Measurements from ENCODE around the gene CKS1B.

The CKS1B gene

GRCh38 chr1:155002464-155003226 is 28.2 kb downstream of the CKS1B start, which contains the start of gene ZBTB7B:
TSS of gene ZBTB7B (plus strand) at chr1:155002802. CDS start at chr1:155014661, 11,859 bp downstream.
- no peak for DNase-seq (ENCODE audit: low spot score)

GRCh38 chr1:155003227-155003765 is 28.8 kb downstream of the CKS1B start:
- DNase-seq (ENCODE audit: low spot score) = no peak

- no peak for DNase-seq (ENCODE audit: low spot score)
These were observed 29.4 kb downstream of the CKS1B start for GRCh38 chr1:155003766-155004351.

GRCh38 chr1:155004352-155005075 is 30.0 kb downstream of the CKS1B start:
- DNase-seq (ENCODE audit: low spot score) = no peak

GRCh38 chr1:155005076-155006011 is 30.9 kb downstream of the CKS1B start:
- no peak for DNase-seq (ENCODE audit: low spot score)

- peak; percentile 47 for DNase-seq (ENCODE audit: low spot score)
These were observed 32.2 kb downstream of the CKS1B start for GRCh38 chr1:155006601-155007101.

GRCh38 chr1:155007251-155007828 is 32.9 kb downstream of the CKS1B start:
- DNase-seq (ENCODE audit: low spot score) = no peak

GRCh38 chr1:155008015-155008941 is 33.8 kb downstream of the CKS1B start:
- DNase-seq (ENCODE audit: low spot score) = no peak

GRCh38 chr1:155009221-155009711 is 34.8 kb downstream of the CKS1B start:
- DNase-seq (ENCODE audit: low spot score) = no peak

GRCh38 chr1:155009742-155010141 is 35.3 kb downstream of the CKS1B start:
- no peak for DNase-seq (ENCODE audit: low spot score)

GRCh38 chr1:155010211-155010918 is 35.9 kb downstream of the CKS1B start:
- DNase-seq (ENCODE audit: low spot score) = no peak

- no peak for DNase-seq (ENCODE audit: low spot score)
These were observed 36.5 kb downstream of the CKS1B start for GRCh38 chr1:155011004-155011416.

- DNase-seq (ENCODE audit: low spot score) = no peak
These were observed 37.0 kb downstream of the CKS1B start for GRCh38 chr1:155011437-155012025.

GRCh38 chr1:155012026-155012546 is 37.6 kb downstream of the CKS1B start:
- peak; percentile 87 for DNase-seq (ENCODE audit: low spot score)

- DNase-seq (ENCODE audit: low spot score) = no peak
These were observed 38.5 kb downstream of the CKS1B start for GRCh38 chr1:155012776-155013602.

GRCh38 chr1:155013632-155014031 is 39.2 kb downstream of the CKS1B start:
- no peak for DNase-seq (ENCODE audit: low spot score)

GRCh38 chr1:155014709-155015508 is 40.4 kb downstream of the CKS1B start:
- no peak for DNase-seq (ENCODE audit: low spot score)

Data from hematopoietic multipotent progenitor cell treated with erythropoietin and hydrocortisone succinate and interleukin-3 and kit ligand, for 17 days (in vitro differentiated cells).